NOMO-1 treated with DMSO at 0.1 percent for 48 hours (cell line): ENCODE results near the gene PAM.

ENCODE experiments used
- DNase-seq: peaks from one replicate; lab custom pipeline; 2025; ENCODE audit not compliant: unreplicated experiment; lab: John Stamatoyannopoulos, UW

The PAM gene

GRCh38 chr5:102856389-102856777 lies 101.3 kb downstream of the PAM start:
- no peak for DNase-seq

GRCh38 chr5:102857076-102857818 lies 102.1 kb downstream of the PAM start:
- no peak for DNase-seq

DNA sequence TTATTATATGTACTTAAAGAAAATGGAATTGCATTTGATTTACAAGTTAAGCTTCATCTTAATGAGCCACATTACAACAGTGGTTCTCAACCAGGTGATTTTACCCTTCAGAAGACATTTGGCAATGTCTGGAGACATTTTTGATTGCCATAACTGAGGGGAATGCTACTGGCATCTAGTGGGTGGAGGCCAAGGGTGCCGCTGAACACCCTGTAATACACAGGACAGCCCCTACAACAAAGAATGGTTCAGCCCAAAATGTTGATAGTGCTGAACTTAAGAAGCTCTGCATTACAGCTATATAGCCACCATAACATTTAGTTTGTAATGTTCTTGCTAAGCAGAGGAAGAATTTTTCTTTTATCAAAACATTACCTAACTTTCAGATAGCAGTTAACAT lies 103.1 kb downstream of the PAM start:
- DNase-seq: no peak

DNA sequence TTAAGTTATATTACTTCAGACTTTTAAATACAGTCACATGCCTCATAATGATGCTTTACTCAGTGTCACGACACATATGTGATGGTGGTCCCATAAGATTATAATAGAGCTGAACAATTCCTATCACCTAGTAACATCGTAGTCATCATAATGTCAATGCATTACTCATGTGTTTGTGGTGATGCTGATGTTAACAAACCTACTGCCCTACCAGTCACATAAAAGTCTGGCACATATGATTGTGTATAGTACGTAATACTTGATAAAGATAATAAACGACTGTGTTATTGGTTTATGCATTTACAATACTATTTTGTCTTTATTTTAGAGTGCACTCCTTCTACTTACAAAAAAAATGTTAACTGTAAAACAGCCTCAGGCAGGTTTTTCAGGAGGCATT lies 103.7 kb downstream of the PAM start:
- DNase-seq: no peak

DNA sequence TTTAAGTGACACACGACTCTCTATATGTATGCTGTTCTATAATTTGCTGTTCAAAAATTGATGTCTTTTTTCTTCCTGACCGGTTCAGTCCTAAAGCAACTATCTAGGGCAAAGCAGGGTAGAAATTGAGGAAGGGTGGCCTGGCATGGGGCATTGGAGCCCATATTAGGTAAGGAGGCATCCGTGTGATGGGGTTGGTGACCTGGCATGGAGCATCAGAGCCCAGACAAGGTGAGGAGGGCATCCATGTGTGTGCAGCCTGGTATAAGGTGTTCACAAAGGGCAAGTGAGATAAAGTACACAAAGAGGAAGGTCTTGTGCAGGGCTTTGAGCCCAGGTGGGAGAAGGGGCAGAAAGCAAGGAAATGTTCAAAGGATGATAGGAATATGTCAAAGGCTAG lies 104.9 kb downstream of the PAM start:
- no peak for DNase-seq

DNA sequence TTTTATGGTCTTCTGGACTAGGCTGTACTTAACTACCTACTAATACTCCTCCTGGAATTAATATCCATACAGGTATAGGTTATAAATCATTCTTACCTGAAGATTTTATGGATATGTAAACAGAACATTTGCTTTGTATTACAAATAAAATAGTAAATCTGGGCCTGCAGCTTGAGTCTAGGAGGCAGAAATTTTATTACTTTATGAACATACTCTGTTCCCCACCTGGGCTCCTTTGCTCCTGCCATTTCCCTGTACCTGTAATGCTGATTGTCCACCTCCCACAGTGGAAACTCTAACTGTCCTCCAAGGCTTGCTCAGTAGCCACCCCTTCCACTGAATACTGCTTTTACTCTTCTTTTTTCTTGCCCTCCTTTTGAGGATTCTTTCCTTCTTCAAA lies 108.0 kb downstream of the PAM start:
- no peak for DNase-seq

GRCh38 chr5:102863764-102864560 lies 108.9 kb downstream of the PAM start:
- DNase-seq: no peak

- DNase-seq: peak; percentile 31
These were observed 110.0 kb downstream of the PAM start for GRCh38 chr5:102865171-102865509.

DNA sequence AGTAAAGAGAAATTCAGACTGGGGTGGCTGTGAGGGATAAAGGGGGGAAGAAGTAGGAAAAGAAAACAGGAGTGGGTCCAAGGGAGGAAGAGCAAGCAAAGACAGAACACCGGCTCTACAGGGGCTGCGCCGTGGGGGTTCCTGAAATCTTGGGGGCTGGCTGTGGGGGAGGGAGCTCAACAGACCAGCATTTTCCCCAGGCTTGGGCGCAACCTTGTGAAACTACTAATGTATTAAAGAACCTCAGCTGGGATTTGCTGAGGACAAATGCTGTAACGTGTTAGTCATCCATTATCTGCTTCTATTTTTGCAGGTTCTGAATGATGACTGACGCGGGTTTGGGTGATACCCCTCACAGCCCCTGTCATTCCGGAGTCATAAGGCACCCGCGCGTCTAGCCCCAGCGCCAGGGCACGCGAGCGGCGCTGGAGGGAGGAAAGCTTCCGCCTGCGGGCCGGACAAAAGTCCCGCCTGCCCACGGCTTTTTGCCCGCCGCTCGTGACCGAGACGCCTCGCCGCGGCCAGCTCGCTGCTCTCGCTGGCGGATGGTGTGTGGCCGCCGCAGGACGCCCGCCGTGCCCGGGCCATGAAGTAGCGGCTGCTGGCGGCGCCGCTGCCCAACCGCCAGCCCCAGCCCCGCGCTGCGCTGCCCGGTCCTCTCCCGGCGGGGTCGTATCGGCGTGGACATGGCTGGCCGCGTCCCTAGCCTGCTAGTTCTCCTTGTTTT lies 110.6 kb downstream of the PAM start:
- DNase-seq: peak; percentile 31

DNA sequence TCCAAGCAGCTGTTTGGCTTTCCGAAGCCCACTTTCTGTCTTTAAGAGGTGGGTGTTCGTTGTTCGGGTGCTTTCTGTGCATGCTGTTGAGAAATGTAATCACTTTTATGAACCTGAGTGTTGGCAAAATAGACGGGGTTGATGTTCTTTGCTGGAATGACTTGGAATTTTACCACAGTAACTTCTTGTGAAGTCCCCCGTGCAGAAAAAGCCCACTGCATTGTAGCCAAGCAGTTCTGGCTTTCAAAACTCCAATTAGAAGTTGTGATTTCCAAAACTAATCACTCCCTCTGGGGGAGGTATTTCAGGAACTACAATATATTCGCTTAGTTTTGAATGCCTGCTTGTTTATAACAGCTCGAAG lies 111.1 kb downstream of the PAM start:
- DNase-seq: no peak

DNA sequence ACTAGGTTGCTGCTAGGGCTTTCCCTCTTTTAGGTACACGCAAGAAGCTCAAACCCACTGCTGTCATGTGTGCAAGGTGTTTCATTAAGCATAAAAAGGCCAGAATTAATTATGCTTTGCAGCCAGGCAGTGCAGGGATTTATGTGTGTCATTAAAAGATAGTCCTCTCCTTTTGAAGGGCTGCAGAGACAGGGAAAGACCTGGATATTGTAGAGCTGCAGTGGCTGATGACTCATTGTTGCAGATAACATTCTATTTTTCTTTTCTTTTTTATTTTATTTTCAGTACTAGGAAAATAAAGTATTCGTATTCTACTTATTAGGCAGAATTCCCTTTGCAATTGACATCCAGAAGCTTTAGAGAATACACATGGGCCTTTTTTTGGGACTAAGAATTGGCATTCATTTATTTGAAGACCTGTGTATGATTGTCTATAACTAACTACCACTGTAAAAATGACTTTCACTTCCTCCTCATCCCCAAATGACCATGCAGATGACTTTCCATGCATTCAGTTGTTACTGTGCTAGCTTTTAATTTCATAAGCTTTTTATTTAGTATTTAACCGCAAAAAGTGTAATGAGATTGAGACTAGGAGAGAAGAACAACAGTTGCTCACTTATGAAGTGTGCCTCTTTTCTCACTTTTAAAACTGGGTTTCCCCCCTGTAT lies 113.0 kb downstream of the PAM start:
- peak; percentile 68 for DNase-seq

GRCh38 chr5:102869230-102869629 lies 114.1 kb downstream of the PAM start:
- DNase-seq: no peak

GRCh38 chr5:102873379-102873932 lies 118.4 kb downstream of the PAM start:
- DNase-seq: peak; percentile 15

DNA sequence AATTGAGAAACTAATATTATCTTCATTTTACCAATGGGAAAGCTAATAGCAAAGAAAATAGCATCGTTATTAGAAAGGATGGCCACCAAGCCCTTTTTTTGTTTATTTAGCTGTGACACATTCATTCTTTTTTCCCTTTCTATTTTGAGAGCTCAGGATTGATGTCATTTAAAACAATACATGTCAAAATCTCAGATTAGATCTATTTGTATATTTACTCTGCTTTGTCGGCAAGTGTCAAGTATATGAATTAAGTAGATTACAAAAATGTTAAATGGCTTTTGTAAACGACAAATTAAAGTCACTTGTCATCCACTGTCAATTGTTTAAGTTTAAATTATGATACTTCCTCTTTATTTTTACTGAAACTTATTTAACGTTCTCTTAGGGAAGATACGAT lies 118.9 kb downstream of the PAM start:
- peak; percentile 10 for DNase-seq

DNA sequence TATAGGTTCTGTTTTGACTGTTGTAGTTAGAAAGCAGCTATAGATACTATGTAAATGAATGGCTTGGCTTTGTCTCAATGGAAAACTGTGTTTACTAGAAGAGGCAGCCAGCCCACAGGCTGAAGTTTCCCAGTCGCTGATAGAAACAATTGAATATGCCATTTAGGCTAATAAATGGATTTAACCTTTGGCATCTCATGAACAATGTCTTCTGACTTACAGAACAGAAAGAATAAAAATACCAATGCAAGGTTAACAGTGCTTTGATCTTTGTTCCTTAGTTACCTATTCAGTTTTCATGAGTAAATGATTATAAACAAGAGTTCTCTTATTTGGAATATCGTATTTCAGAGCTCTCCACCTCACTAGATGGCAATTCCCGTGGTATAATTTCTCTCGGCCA lies 120.6 kb downstream of the PAM start:
- no peak for DNase-seq

- no peak for DNase-seq
These were observed 121.5 kb downstream of the PAM start for GRCh38 chr5:102876610-102877009.

GRCh38 chr5:102879741-102880140 lies 124.6 kb downstream of the PAM start:
- no peak for DNase-seq

GRCh38 chr5:102886586-102886985 lies 131.5 kb downstream of the PAM start:
- DNase-seq: no peak

GRCh38 chr5:102888483-102888882 lies 133.4 kb downstream of the PAM start:
- DNase-seq: no peak

DNA sequence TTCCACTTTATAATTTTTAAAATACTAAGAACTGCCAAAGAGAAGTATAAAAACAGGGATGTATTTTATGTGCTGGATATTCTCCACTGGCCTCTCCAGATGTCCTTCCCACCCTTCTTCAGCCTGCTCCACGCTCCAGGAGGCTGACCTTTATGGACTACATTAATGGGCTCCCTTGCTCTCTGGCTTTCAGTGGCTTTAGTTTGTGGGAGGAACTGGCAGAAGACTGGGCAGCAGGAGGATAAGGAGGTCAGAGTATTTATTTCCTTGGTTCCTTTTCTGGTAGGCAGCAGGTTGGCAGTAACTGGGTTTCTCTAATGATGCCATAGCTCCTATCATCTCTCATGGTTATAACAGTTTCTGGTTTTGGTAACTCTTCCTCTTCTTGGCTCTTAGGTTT lies 133.9 kb downstream of the PAM start:
- DNase-seq: no peak

GRCh38 chr5:102890133-102890532 lies 135.0 kb downstream of the PAM start:
- DNase-seq: no peak
